LoVo (cell line): ENCODE results near the gene DCAF5.
"Not testable (repeated sequence)": the region's sequence is repeated elsewhere in the genome, so short reads cannot be mapped to it uniquely, and the experiment has no call there.

Experiments used
- DNase-seq: peaks from one replicate; pipeline ENCODE4 v3.0.0-alpha.2; 2016; ENCODE audit warnings: low spot score

DCAF5 gene

GRCh38 chr14:69072584-69072983 lies 80.3 kb downstream of the DCAF5 start:
- no peak for DNase-seq

GRCh38 chr14:69068744-69069421 lies 84.0 kb downstream of the DCAF5 start:
- DNase-seq: no peak

- no peak for DNase-seq
Observed at GRCh38 chr14:69066396-69067171, 86.3 kb downstream of the DCAF5 start.

DNA sequence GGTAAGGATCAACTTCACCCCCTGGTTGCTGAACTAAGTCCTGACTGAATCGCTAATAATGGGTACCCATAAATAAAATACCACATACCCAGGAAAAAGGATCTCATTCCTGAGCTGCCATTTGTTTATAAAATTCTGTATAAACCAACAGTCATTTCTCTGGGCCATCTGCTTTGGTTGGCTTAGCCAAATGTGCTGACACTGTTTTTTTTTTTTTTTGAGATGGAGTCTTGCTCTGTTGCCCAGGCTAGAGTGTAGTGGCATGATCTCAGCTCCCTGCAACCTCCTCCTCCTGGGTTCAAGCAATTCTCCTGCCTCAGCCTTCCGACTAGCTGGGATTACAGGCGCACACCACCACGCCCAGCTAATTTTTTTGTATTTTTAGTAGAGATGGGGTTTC lies 87.0 kb downstream of the DCAF5 start:
- not testable (repeated sequence) for DNase-seq

- DNase-seq: no peak
Observed at GRCh38 chr14:69064596-69064995, 88.3 kb downstream of the DCAF5 start.

GRCh38 chr14:69059658-69060623 lies 93.0 kb downstream of the DCAF5 start:
- DNase-seq: no peak

GRCh38 chr14:69055999-69056788 lies 96.7 kb downstream of the DCAF5 start:
- no peak for DNase-seq

- DNase-seq: no peak
Observed at GRCh38 chr14:69055125-69055524, 97.8 kb downstream of the DCAF5 start.

- no peak for DNase-seq
Observed at GRCh38 chr14:69054030-69054429, 98.9 kb downstream of the DCAF5 start.

- no peak for DNase-seq
Observed at GRCh38 chr14:69052181-69052601, 100.7 kb downstream of the DCAF5 start.

- DNase-seq: no peak
Observed at GRCh38 chr14:69050240-69051184, 102.4 kb downstream of the DCAF5 start.

GRCh38 chr14:69049675-69050074 lies 103.2 kb downstream of the DCAF5 start:
- no peak for DNase-seq

- no peak for DNase-seq
Observed at GRCh38 chr14:69048456-69048855, 104.5 kb downstream of the DCAF5 start.

- DNase-seq: no peak
Observed at GRCh38 chr14:69047255-69047654, 105.7 kb downstream of the DCAF5 start.

DNA sequence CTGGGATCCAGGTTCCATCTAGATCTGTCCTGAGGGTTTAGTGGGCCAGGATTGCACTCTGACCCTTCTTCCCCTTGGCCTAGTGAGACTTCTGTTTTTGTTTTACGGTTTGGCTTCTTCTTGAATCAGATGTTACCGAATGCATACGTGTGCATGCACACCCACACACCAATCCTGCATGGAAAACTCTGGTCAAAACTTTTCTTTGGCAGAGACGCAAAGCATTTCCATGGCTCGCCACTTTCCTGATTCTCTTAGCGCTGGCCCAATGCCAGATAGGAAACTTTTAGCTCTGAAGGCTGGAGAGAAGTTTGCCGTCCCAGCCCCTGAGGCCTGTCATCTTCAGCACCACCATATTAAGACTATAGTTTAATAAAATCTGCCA lies 106.5 kb downstream of the DCAF5 start:
- DNase-seq: no peak

- no peak for DNase-seq
Observed at GRCh38 chr14:69045857-69046475, 107.0 kb downstream of the DCAF5 start.

GRCh38 chr14:69044965-69045555 lies 107.9 kb downstream of the DCAF5 start:
- no peak for DNase-seq

DNA sequence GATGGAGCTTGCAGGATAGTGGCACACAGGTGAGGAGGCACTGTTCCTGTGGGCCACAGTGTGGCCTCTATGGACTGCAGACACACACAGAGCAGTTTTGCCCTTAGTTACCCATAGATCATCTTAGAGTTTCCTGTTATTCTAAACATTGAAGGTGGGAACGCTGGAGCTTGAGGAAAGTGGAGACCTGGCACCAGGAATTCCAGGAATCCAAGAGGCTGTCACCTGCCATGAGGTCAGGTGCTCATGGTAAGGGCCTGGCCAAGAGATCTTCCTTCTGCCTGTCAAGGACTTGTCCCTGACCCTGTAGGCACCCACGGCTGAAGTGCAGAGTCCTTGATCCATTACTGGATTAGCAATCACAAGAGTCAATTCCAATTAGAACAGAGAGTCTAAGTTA lies 108.6 kb downstream of the DCAF5 start:
- no peak for DNase-seq

GRCh38 chr14:69043596-69044260 lies 109.2 kb downstream of the DCAF5 start:
- peak; percentile 12 for DNase-seq
